Heart left ventricle (tissue), 16 donors: Measurements from ENCODE around the gene PPP1R14B. TPM values are rescaled to one million over a fixed set of nuclear protein-coding genes. Genes with fewer than 3 reads are reported as not detected.
A peak's percentile ranks its signal among the peaks of the same experiment; 100 is the strongest.

Experiments used
- ATAC-seq, 4 donors: fragments of 200-7000 bp; cut with Tn5 transposase; one replicate each; pipeline ENCODE4 v1.9.1; 2020 to 2022; ENCODE audit warnings: moderate library complexity in 4 of 4, mild to moderate bottlenecking in 3 of 4, moderate number of reproducible peaks in 1 of 4
- DNase-seq, 5 donors: peaks; one replicate each; pipeline ENCODE4 v3.0.0-alpha.2; 2020
- H3K27ac ChIP-seq, 12 donors: fragments of 200-600 bp; sonication (generic) in 4 of 12; one replicate each; pipeline versions ENCODE4 v1.5.0 to v1.8.0; 2016 to 2022; ENCODE audit warnings: mild to moderate bottlenecking in 2 of 12
- H3K27me3 ChIP-seq, 9 donors: fragments of 200-600 bp; sonication (generic) in 2 of 9; one replicate each; pipeline versions ENCODE4 v1.5.1 to v1.8.0; 2016 to 2022; ENCODE audit warnings: mild to moderate bottlenecking in 3 of 9
- H3K36me3 ChIP-seq, 9 donors: fragments of 200-600 bp; sonication (generic) in 2 of 9; one replicate each; pipeline versions ENCODE4 v1.5.0 to v1.8.0; 2018 to 2022; ENCODE audit warnings: mild to moderate bottlenecking in 2 of 9
- H3K4me1 ChIP-seq, 12 donors: fragments of 200-600 bp; sonication (generic) in 4 of 12; one replicate each; pipeline versions ENCODE4 v1.5.0 to v1.8.0; 2016 to 2022; ENCODE audit warnings: mild to moderate bottlenecking in 3 of 12
- H3K4me3 ChIP-seq, 12 donors: fragments of 200-600 bp; sonication (generic) in 4 of 12; one replicate each; pipeline versions ENCODE4 v1.5.0 to v1.8.0; 2017 to 2022; ENCODE audit warnings: mild to moderate bottlenecking in 9 of 12, moderate library complexity in 4 of 12
- H3K9me3 ChIP-seq, 12 donors: fragments of 200-600 bp; sonication (generic) in 4 of 12; one replicate each; pipeline versions ENCODE4 v1.5.0 to v1.8.0; 2016 to 2022; ENCODE audit warnings: mild to moderate bottlenecking in 1 of 12
- POLR2A ChIP-seq, 2 donors: fragments of 450-650 bp; IDR thresholded peaks; one replicate each; pipeline ENCODE4 v1.6.1; 2017; ENCODE audit warnings: antibody characterized with exemption in 2 of 2, mild to moderate bottlenecking in 2 of 2, moderate library complexity in 2 of 2
- WGBS, 4 donors: extraction: QIAGEN DNeasy Blood & Tissue Kit in 2 of 4; methylation state at CpG; one replicate each; pipeline versions ENCODE4 v1.1.5 to v1.1.7; 2013 to 2018; 5-methylcytosine and 5-hydroxymethylcytosine counted together
- intact Hi-C, 10 donors: fragments of 100-400 bp; cut with DNase I; formaldehyde crosslinking; loops; one replicate each; pipeline versions ENCODE4 v1.11.1 to v1.14.2; 2022
- polyA plus RNA-seq, 2 donors: library from polyadenylated mRNA; stranded (reverse); fragments of 200-250 nt; gene quantifications; one replicate each; pipeline ENCODE4 v1.2.3, GENCODE V29; 2013
- total RNA-seq, 9 donors: library from RNA; depleted of rRNA in 2 of 9; stranded (reverse); fragments of >200 nt in 2 of 9; fragmentation: NEBNext Ultra II Directional in 3 of 9; extraction: Animal tissue kit (Norgen Biotek cat#: 25700) in 3 of 9; gene quantifications; one replicate each; pipeline versions ENCODE4 v1.1.0 to v1.2.4, GENCODE V29; 2016 to 2023
- TF ChIP-seq, protein P1 (sequence below), 12 donors: fragments of 200-600 bp; sonication (generic) in 4 of 12; IDR thresholded peaks; one replicate each; pipeline versions ENCODE4 v1.5.0 to v1.8.0; 2018 to 2022; ENCODE audit warnings: antibody characterized with exemption in 12 of 12, mild to moderate bottlenecking in 5 of 12
- donor health status: ischemic (EF 13 %, LVEDD 7.1; RV severe dilation, severe dysfunction).
- donor health status: healthy with polysubstance abuse.
- donor health status: DM: no; HTN: yes; CAD: no.
- donor health status: DM: no; HTN: no; CAD: no.
- donor health status: ischemic (EF 25% LVEDD 6.9; RV normal size, moderate dysfunction).
- donor health status: ischemic (EF 25% LVEDD 5.7; RV mildly dilated, moderate dysfunction).
- donor health status: healthy.
- donor health status: DM: yes; HTN: yes; CAD: no.
- donor health status: ischemic (EF 35%, LVEDD 5.7; RV mildly dilated, moderate dysfunction).
- donor health status: nonischemic (EF 11% LVEDD 7.7; RV severe dilation, severe dysfunction).
- donor health status: DM: yes; HTN: yes; CAD: no.
- donor health status: PGD.
- donor health status: ischemic (EF 29% LVEDD 5.4; RV normal size, mild dysfunction).
- donor health status: nonischemic (EF 23%, LVEDD 6.1; RV moderate dilation, normal function).

PPP1R14B gene
- total and polyA plus RNA-seq, 11 donors = 69.6 to 244 (median 108) TPM

DNA sequence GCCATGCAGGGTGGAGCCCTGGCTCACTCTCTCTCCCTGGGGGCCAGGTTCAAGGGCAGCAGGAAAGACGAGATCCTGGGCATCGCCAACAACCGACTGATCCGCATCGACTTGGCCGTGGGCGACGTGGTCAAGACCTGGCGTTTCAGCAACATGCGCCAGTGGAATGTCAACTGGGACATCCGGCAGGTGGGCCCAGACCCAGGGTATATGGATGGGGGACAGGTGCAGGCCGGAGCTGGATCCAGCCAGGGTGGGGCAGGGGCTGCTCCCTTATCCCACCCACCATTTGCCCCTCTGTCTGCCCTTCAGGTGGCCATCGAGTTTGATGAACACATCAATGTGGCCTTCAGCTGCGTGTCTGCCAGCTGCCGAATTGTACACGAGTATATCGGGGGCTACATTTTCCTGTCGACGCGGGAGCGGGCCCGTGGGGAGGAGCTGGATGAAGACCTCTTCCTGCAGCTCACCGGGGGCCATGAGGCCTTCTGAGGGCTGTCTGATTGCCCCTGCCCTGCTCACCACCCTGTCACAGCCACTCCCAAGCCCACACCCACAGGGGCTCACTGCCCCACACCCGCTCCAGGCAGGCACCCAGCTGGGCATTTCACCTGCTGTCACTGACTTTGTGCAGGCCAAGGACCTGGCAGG lies 23.6 kb downstream of the PPP1R14B start:
- Histone ChIP-seq H3K27ac (peak overlapping the region in 2 of 12 donors; percentile 5 to 18), H3K9me3 (no peaks in the 10 kb centered on the region), H3K4me1 (peaks cover 0 to 37% (median 25%) of the 10 kb centered on the region in 12 donors), H3K4me3 (no peak overlapping the region), H3K27me3 (no peaks in the 10 kb centered on the region), H3K36me3 (peaks cover 0 to 58% (median 11%) of the 10 kb centered on the region in 9 donors)
- ATAC-seq = no peak
- WGBS, 4 donors = 71 to 81% (median 81%) methylated on average over 21 to 24 of the region's 24 CpGs
- TF ChIP-seq, protein P1, sequence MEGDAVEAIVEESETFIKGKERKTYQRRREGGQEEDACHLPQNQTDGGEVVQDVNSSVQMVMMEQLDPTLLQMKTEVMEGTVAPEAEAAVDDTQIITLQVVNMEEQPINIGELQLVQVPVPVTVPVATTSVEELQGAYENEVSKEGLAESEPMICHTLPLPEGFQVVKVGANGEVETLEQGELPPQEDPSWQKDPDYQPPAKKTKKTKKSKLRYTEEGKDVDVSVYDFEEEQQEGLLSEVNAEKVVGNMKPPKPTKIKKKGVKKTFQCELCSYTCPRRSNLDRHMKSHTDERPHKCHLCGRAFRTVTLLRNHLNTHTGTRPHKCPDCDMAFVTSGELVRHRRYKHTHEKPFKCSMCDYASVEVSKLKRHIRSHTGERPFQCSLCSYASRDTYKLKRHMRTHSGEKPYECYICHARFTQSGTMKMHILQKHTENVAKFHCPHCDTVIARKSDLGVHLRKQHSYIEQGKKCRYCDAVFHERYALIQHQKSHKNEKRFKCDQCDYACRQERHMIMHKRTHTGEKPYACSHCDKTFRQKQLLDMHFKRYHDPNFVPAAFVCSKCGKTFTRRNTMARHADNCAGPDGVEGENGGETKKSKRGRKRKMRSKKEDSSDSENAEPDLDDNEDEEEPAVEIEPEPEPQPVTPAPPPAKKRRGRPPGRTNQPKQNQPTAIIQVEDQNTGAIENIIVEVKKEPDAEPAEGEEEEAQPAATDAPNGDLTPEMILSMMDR (IDR thresholded peaks at IDR 0.05) = no peak
- no peak for TF ChIP-seq POLR2A (IDR thresholded peaks at IDR 0.05)
- intact Hi-C loops = no loop called here
- DNase-seq = peak in 1 of 5 donors; percentile 28

DNA sequence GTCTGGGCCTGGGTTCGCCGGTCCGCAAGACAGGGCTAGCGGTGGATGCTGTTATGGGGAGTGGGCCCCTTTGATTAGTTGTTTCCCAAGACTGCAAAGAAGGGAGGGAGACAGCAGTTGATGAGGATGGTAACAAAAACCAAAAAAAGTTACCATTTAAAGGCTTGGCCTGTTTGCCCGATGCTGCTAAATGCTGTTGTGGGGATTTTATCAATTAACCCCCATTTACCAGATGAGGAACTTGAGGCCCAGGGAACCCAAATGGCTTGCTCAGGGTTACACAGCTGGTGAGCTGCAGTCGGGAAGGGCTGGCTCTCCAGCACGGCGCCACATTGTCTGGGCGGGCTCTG lies 24.1 kb downstream of the PPP1R14B start:
- WGBS, 4 donors = 69 to 80% (median 72%) methylated on average over 9 of the region's 9 CpGs

DNA sequence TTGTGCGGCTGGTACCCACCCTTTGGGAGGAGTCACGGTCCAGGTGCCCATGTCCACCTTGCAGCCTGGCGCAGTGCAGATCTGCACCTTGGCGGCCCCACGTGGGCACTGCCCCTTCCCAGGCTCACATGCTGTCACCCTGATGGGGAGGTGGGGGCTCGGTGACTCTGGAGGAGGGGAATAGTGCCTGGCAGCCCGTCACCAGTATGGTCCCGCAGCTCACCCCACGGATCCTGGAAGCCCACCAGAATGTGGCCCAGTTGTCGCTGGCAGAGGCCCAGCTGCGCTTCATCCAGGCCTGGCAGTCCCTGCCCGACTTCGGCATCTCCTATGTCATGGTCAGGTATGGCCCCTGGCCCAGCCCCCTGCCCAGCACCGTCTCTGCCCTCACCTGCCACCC lies 25.9 kb downstream of the PPP1R14B start:
- H3K27me3 ChIP-seq = no peaks in the 10 kb centered on the region
- no peak for TF ChIP-seq POLR2A (IDR thresholded peaks at IDR 0.05)
- TF ChIP-seq, protein P1 (IDR thresholded peaks at IDR 0.05) = no peak
- H3K36me3 ChIP-seq = peaks cover 0 to 78% (median 11%) of the 10 kb centered on the region in 9 donors
- H3K4me1 ChIP-seq = peaks cover 0 to 21% (median 10%) of the 10 kb centered on the region in 12 donors
- WGBS, 4 donors = 88 to 94% (median 91%) methylated on average over 7 to 14 of the region's 14 CpGs
- H3K9me3 ChIP-seq = no peaks in the 10 kb centered on the region
- ATAC-seq (no peak), DNase-seq (peak in 1 of 5 donors; percentile 49)
- intact Hi-C loops = no loop called here
- no peak overlapping the region for H3K27ac ChIP-seq
- H3K4me3 ChIP-seq = no peak overlapping the region

More for the DNA sequence above, 24.1 kb downstream of the PPP1R14B start:
- TF ChIP-seq, protein P1 (IDR thresholded peaks at IDR 0.05) = no peak
- no peak for TF ChIP-seq POLR2A (IDR thresholded peaks at IDR 0.05)
- H3K36me3 ChIP-seq = peaks cover 0 to 63% (median 11%) of the 10 kb centered on the region in 9 donors
- H3K4me1 ChIP-seq = peaks cover 0 to 32% (median 21%) of the 10 kb centered on the region in 12 donors
- intact Hi-C loops = no loop called here
- no peaks in the 10 kb centered on the region for H3K9me3 ChIP-seq
- no peak overlapping the region for H3K4me3 ChIP-seq
- H3K27me3 ChIP-seq = no peaks in the 10 kb centered on the region
- DNase-seq (no peak), ATAC-seq (no peak)
- peak overlapping the region in 1 of 12 donors; percentile 18 for H3K27ac ChIP-seq

DNA sequence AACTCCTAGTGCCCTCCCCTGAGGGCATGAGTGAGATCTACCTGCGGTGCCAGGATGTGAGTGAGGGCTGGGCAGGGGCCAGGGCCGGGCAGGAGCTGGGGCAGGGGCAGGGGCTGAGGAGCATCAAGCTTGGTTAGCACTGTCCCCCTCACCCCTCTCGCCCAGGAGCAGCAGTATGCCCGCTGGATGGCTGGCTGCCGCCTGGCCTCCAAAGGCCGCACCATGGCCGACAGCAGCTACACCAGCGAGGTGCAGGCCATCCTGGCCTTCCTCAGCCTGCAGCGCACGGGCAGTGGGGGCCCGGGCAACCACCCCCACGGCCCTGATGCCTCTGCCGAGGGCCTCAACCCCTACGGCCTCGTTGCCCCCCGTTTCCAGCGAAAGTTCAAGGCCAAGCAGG lies 26.5 kb downstream of the PPP1R14B start:
- H3K4me3 ChIP-seq = no peak overlapping the region
- peaks cover 0 to 15% (median 5%) of the 10 kb centered on the region in 12 donors for H3K4me1 ChIP-seq
- TF ChIP-seq POLR2A (IDR thresholded peaks at IDR 0.05) = no peak
- TF ChIP-seq, protein P1 (IDR thresholded peaks at IDR 0.05) = no peak
- H3K27me3 ChIP-seq = no peaks in the 10 kb centered on the region
- ATAC-seq (no peak), DNase-seq (no peak)
- 88 to 95% (median 93%) methylated on average over 8 to 17 of the region's 17 CpGs for WGBS, 4 donors
- intact Hi-C loops = no loop called here
- peaks cover 0 to 84% (median 11%) of the 10 kb centered on the region in 9 donors for H3K36me3 ChIP-seq
- H3K27ac ChIP-seq = no peak overlapping the region
- no peaks in the 10 kb centered on the region for H3K9me3 ChIP-seq
